ENCODE data around the gene B4GALNT2. TPM values are rescaled to one million over a fixed set of nuclear protein-coding genes. Genes with fewer than 3 reads are reported as not detected.
"Not testable (repeated sequence)": the region's sequence is repeated elsewhere in the genome, so short reads cannot be mapped to it uniquely, and the experiment has no call there.

The B4GALNT2 gene
- total RNA-seq, 3 donors from 2014 or later (not counting 1 experiment from before 2014, with no cell fraction given): 0.05 TPM; not detected in 1

DNA sequence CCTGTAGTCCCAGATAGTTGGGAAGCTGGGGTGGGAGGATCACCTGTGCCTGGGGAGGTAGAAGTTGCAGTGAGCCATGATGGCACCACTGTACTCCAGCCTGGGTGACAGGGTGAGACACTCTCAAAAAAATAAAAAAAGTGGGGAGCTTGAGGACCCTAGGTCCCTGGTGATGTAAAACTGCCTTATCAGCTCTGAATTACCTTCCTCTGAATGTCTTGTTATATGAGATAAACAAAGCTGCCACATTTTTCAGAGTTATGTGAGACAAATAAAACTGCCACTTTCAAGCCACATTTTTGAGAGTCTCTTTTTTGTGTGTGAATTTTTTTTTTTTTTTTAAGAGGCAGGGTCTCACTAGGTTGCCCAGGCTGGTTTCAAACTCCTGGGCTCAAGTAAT lies 32.0 kb upstream of the B4GALNT2 start:
- Mint-ChIP-seq H3K4me3 (no peak overlapping the region), H3K36me3 (no peaks in the 10 kb centered on the region), H3K4me1 (no peaks in the 10 kb centered on the region), H3K27ac (no peak overlapping the region), H3K27me3 (ENCODE audit: low read depth in 2 of 2) (no peaks in the 10 kb centered on the region), H3K9me3 (no peaks in the 10 kb centered on the region)
- TF ChIP-seq, protein P1, sequence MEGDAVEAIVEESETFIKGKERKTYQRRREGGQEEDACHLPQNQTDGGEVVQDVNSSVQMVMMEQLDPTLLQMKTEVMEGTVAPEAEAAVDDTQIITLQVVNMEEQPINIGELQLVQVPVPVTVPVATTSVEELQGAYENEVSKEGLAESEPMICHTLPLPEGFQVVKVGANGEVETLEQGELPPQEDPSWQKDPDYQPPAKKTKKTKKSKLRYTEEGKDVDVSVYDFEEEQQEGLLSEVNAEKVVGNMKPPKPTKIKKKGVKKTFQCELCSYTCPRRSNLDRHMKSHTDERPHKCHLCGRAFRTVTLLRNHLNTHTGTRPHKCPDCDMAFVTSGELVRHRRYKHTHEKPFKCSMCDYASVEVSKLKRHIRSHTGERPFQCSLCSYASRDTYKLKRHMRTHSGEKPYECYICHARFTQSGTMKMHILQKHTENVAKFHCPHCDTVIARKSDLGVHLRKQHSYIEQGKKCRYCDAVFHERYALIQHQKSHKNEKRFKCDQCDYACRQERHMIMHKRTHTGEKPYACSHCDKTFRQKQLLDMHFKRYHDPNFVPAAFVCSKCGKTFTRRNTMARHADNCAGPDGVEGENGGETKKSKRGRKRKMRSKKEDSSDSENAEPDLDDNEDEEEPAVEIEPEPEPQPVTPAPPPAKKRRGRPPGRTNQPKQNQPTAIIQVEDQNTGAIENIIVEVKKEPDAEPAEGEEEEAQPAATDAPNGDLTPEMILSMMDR (IDR thresholded peaks at IDR 0.05): no peak
- intact Hi-C loops (cut with micrococcal nuclease): no loop called here
- ATAC-seq: no peak
- Histone ChIP-seq H3K36me3 (ENCODE audit: control insufficient read depth, insufficient read depth, low read length) (no peaks in the 10 kb centered on the region), H3K27ac (ENCODE audit: low read length) (no peak overlapping the region), H3K4me1 (ENCODE audit: control insufficient read depth, insufficient read depth, low read length) (no peaks in the 10 kb centered on the region), H3K9me3 (ENCODE audit: control insufficient read depth, insufficient read depth, low read length) (no peaks in the 10 kb centered on the region), H3K4me3 (ENCODE audit: low read length) (no peak overlapping the region), H3K27me3 (ENCODE audit: control insufficient read depth, insufficient read depth, low read length) (peaks cover 4% of the 10 kb centered on the region)
- no peak for DNase-seq

DNA sequence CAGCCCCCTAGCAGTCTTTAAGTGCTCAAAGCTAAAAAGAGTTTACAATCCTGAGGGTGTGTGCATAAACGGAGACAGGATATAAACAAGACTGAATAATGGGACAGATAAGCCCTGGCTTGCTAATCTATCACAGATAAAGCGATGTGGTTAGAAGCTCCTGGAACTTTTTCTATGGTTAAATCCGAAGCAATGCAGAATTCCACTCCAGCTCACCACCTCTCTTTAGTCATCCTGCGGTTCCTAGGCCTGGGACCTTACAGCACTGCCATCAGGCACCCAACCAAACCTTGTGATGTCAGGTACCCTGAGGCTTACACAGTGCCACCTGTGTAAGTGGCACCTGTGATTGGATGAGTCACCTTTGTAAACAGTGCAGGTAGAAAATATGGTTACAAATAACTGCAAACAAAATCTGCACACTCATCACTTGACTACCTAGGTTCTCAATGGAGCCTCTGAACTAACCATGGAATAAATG lies 31.5 kb upstream of the B4GALNT2 start:
- no peaks in the 10 kb centered on the region for H3K36me3 ChIP-seq (ENCODE audit: control insufficient read depth, insufficient read depth, low read length)
- Mint-ChIP-seq H3K9me3 (no peaks in the 10 kb centered on the region), H3K4me1 (no peaks in the 10 kb centered on the region), H3K27ac (no peak overlapping the region), H3K27me3 (ENCODE audit: low read depth in 2 of 2) (no peaks in the 10 kb centered on the region), H3K36me3 (no peaks in the 10 kb centered on the region), H3K4me3 (no peak overlapping the region)
- no peak for ATAC-seq
- no peak for DNase-seq
- TF ChIP-seq, protein P1 (IDR thresholded peaks at IDR 0.05): no peak
- intact Hi-C loops (cut with micrococcal nuclease): no loop called here
- no peaks in the 10 kb centered on the region for H3K4me1 ChIP-seq (ENCODE audit: control insufficient read depth, insufficient read depth, low read length)
- 93% methylated on average over 4 of the region's 4 CpGs for WGBS (ENCODE audit: insufficient coverage)
- peaks cover 5% of the 10 kb centered on the region for H3K27me3 ChIP-seq (ENCODE audit: control insufficient read depth, insufficient read depth, low read length)
- no peak overlapping the region for H3K27ac ChIP-seq (ENCODE audit: low read length)
- no peaks in the 10 kb centered on the region for H3K9me3 ChIP-seq (ENCODE audit: control insufficient read depth, insufficient read depth, low read length)
- no peak overlapping the region for H3K4me3 ChIP-seq (ENCODE audit: low read length)

DNA sequence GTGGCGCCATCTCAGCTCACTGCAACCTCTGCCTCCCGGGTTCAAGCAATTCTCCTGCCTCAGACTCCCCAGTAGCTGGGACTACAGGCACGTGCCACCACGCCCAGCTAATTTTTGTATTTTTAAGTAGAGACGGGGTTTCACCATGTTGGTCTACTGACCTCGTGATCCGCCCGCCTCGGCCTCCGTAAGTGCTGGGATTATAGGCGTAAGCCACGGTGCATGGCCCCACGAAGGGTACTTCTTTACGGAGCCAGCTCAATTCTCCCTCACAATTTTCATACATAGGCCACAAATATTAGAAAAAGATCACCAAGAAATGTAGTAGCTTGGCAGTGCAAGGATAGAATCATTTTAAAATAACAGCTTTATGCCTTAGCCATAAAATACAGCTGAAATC lies 29.2 kb upstream of the B4GALNT2 start:
- H3K4me1 ChIP-seq (ENCODE audit: control insufficient read depth, insufficient read depth, low read length); H3K4me3 ChIP-seq (ENCODE audit: low read length); H3K4me3 Mint-ChIP-seq; intact Hi-C loops (cut with micrococcal nuclease); H3K9me3 Mint-ChIP-seq; H3K27me3 Mint-ChIP-seq (ENCODE audit: low read depth in 2 of 2); H3K9me3 ChIP-seq (ENCODE audit: control insufficient read depth, insufficient read depth, low read length); H3K27me3 ChIP-seq (ENCODE audit: control insufficient read depth, insufficient read depth, low read length); H3K4me1 Mint-ChIP-seq; DNase-seq; H3K36me3 Mint-ChIP-seq; H3K36me3 ChIP-seq (ENCODE audit: control insufficient read depth, insufficient read depth, low read length); H3K27ac ChIP-seq (ENCODE audit: low read length); ATAC-seq; H3K27ac Mint-ChIP-seq: not testable (repeated sequence)
- 99% methylated on average over 12 of the region's 14 CpGs for WGBS (ENCODE audit: insufficient coverage)

DNA sequence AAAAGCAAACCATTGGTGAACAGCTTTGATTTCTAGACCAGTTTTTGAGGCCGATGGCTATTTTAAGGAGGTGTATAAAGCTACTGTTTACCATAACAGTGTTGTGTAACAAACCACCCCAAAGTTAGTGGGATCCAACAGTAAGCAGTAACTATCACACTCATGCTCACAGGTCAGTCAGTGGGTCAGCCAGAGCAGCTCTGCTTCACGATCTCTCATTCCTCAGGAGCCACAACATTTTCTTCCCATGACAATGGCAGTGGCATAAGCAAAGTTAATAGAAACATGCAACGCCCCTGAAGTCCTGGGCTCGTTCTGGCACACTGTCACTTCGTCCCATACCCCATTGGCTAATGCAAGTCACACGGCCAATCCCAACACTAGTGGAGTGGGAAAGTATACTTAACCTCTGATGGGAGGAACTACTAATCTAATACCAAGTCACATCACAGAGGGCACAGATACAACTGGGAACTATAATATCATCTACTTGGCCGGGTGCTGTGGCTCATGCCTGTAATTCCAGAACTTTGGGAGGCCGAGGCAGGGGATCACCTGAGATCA lies 28.0 kb upstream of the B4GALNT2 start:
- Histone ChIP-seq H3K4me1 (ENCODE audit: control insufficient read depth, insufficient read depth, low read length) (no peaks in the 10 kb centered on the region), H3K4me3 (ENCODE audit: low read length) (no peak overlapping the region), H3K9me3 (ENCODE audit: control insufficient read depth, insufficient read depth, low read length) (no peaks in the 10 kb centered on the region), H3K27me3 (ENCODE audit: control insufficient read depth, insufficient read depth, low read length) (peaks cover 5% of the 10 kb centered on the region), H3K27ac (ENCODE audit: low read length) (no peak overlapping the region), H3K36me3 (ENCODE audit: control insufficient read depth, insufficient read depth, low read length) (no peaks in the 10 kb centered on the region)
- H3K9me3 Mint-ChIP-seq: no peaks in the 10 kb centered on the region
- DNase-seq (no peak), ATAC-seq (no peak)
- no peaks in the 10 kb centered on the region for H3K27me3 Mint-ChIP-seq (ENCODE audit: low read depth in 2 of 2)
- intact Hi-C loops (cut with micrococcal nuclease): no loop called here
- WGBS (ENCODE audit: insufficient coverage): 90% methylated on average over 8 of the region's 8 CpGs
- H3K27ac Mint-ChIP-seq: no peak overlapping the region
- no peaks in the 10 kb centered on the region for H3K4me1 Mint-ChIP-seq
- H3K36me3 Mint-ChIP-seq: no peaks in the 10 kb centered on the region
- TF ChIP-seq, protein P1 (IDR thresholded peaks at IDR 0.05): no peak
- no peak overlapping the region for H3K4me3 Mint-ChIP-seq

Measured in natural killer cell (primary cell).